Upper lobe of left lung (tissue), 4 donors: Measurements from ENCODE around the gene GRID1.

Experiments
- POLR2AphosphoS5 ChIP-seq, 2 donors: sonication (generic); formaldehyde crosslinking; IDR thresholded peaks; one replicate each; pipeline ENCODE4 v1.5.1; 2017; ENCODE audit warnings: antibody characterized with exemption in 2 of 2
- TF ChIP-seq, protein P1 (sequence below), 6 experiments: fragments of 450-650 bp in 4 of 6; fragments of 200-600 bp in 2 of 6; sonication (generic) in 2 of 6; IDR thresholded peaks; one replicate each; pipeline ENCODE4 v1.5.1; 2016 to 2019; ENCODE audit warnings: antibody characterized with exemption in 6 of 6

DNA sequence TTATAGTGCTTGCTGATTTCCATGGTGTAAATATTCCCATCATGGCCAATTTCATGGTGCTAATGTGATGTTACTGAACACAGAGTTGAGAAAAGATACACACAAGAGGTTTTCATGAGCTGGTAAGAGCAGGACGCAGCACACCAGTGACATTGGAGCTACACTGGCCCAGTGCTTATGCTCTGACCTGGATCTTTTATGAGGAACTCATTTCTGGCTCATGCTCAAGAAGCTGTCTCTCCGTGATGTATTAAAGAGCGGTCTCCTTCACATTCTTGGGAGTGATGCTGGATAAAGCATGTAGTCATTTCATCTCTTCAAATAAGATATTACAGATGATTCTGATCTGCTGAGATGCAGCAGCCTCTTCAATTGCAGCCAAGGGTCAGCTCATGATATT lies 785.2 kb downstream of the GRID1 start:
- TF ChIP-seq, protein P1, sequence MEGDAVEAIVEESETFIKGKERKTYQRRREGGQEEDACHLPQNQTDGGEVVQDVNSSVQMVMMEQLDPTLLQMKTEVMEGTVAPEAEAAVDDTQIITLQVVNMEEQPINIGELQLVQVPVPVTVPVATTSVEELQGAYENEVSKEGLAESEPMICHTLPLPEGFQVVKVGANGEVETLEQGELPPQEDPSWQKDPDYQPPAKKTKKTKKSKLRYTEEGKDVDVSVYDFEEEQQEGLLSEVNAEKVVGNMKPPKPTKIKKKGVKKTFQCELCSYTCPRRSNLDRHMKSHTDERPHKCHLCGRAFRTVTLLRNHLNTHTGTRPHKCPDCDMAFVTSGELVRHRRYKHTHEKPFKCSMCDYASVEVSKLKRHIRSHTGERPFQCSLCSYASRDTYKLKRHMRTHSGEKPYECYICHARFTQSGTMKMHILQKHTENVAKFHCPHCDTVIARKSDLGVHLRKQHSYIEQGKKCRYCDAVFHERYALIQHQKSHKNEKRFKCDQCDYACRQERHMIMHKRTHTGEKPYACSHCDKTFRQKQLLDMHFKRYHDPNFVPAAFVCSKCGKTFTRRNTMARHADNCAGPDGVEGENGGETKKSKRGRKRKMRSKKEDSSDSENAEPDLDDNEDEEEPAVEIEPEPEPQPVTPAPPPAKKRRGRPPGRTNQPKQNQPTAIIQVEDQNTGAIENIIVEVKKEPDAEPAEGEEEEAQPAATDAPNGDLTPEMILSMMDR (IDR thresholded peaks at IDR 0.05): no peak
- TF ChIP-seq POLR2AphosphoS5 (IDR thresholded peaks at IDR 0.05): no peak
